A673 (cell line): ENCODE measurements around the gene FXN. TPM values are rescaled to one million over a fixed set of nuclear protein-coding genes. Genes with fewer than 3 reads are reported as not detected.
A peak's percentile ranks its signal among the peaks of the same experiment; 100 is the strongest.
"Not testable (repeated sequence)": the region's sequence is repeated elsewhere in the genome, so short reads cannot be mapped to it uniquely, and the experiment has no call there.

ENCODE experiments used
- Bru-seq: library from RNA; stranded (reverse); fragments of 400-500 nt; gene quantifications from one replicate; lab custom pipeline; 2021; lab: Mats Ljungman, UMichigan
- BruChase-seq, 2 experiments: library from RNA; stranded (reverse); fragments of 400-500 nt; gene quantifications; one replicate each; lab custom pipeline; 2021; lab: Mats Ljungman, UMichigan
- BruUV-seq: library from RNA; stranded (reverse); fragments of 400-500 nt; replicated peaks from 2 replicates; lab custom pipeline; 2021; lab: Mats Ljungman, UMichigan
- CTCF ChIA-PET: fragments of 300-600 bp; sonication (Branson Sonifier 250); formaldehyde crosslinking; loops from one replicate; lab custom pipeline; 2022; ENCODE audit warnings: antibody characterized with exemption; lab: Charles Lee
- POLR2A ChIA-PET: fragments of 300-600 bp; sonication (Branson Sonifier 250); formaldehyde crosslinking; loops from one replicate; lab custom pipeline; 2022; ENCODE audit warnings: antibody characterized with exemption; ENCODE audit not compliant: low non-redundant PET; lab: Charles Lee
- DNase-seq: peaks from one replicate; pipeline ENCODE4 v3.0.0-alpha.2; 2015; ENCODE audit warnings: low spot score
- H3K27ac ChIP-seq: fragments of 200-600 bp; sonication (generic); 2 replicates; pipeline ENCODE4 v1.5.1; 2016; ENCODE audit warnings: mixed run types, low read depth, mild to moderate bottlenecking, mixed read lengths, antibody characterized with exemption, low read length; ENCODE audit not compliant: poor library complexity, severe bottlenecking
- H3K27me3 ChIP-seq: fragments of 200-600 bp; sonication (generic); replicated peaks from 2 replicates; pipeline ENCODE4 v1.6.1; 2017; ENCODE audit warnings: mixed run types, low read depth, mild to moderate bottlenecking, mixed read lengths, antibody characterized with exemption, low read length; ENCODE audit not compliant: insufficient read depth, poor library complexity
- H3K36me3 ChIP-seq: fragments of 200-600 bp; sonication (generic); 2 replicates; pipeline ENCODE4 v1.6.1; 2016; ENCODE audit warnings: mixed run types, mild to moderate bottlenecking, mixed read lengths, antibody characterized with exemption, low read length; ENCODE audit not compliant: insufficient read depth, poor library complexity, severe bottlenecking
- H3K4me1 ChIP-seq: fragments of 200-600 bp; sonication (generic); 2 replicates; pipeline ENCODE4 v1.6.1; 2017; ENCODE audit warnings: mixed run types, mild to moderate bottlenecking, mixed read lengths, antibody characterized with exemption, low read length; ENCODE audit not compliant: insufficient read depth, poor library complexity, severe bottlenecking
- H3K4me3 ChIP-seq: fragments of 200-600 bp; sonication (generic); 2 replicates; pipeline ENCODE4 v1.5.1; 2016; ENCODE audit warnings: low read depth, mixed run types, mild to moderate bottlenecking, mixed read lengths, low read length; ENCODE audit not compliant: poor library complexity, severe bottlenecking
- H3K9me3 ChIP-seq: fragments of 200-600 bp; sonication (generic); 2 replicates; pipeline ENCODE4 v1.6.1; 2016; ENCODE audit warnings: mixed run types, low read depth, mild to moderate bottlenecking, mixed read lengths, antibody characterized with exemption, low read length; ENCODE audit not compliant: poor library complexity, severe bottlenecking
- CTCF ChIP-seq: fragments of 300-800, 200-600 bp; sonication (generic); conservative IDR thresholded peaks from 2 replicates; pipeline ENCODE4 v1.5.1; 2017; ENCODE audit warnings: low read depth, mild to moderate bottlenecking, antibody characterized with exemption, low read length, moderate library complexity, mixed read lengths
- EZH2 ChIP-seq: fragments of 200-600 bp; sonication (generic); IDR thresholded peaks from 2 replicates; pipeline ENCODE4 v1.6.1; 2017; ENCODE audit warnings: borderline replicate concordance, low read depth, mild to moderate bottlenecking, mixed read lengths, antibody characterized with exemption, low read length; ENCODE audit not compliant: poor library complexity, severe bottlenecking
- intact Hi-C: fragments of 100-400 bp; cut with micrococcal nuclease; formaldehyde crosslinking; loops from one replicate; pipeline ENCODE4 v1.10.0; 2022; ENCODE audit not compliant: unreplicated experiment
- long read RNA-seq: library from polyadenylated mRNA; stranded (forward); transcript quantifications from one replicate; pipeline ENCODE4 v2.0.0, GENCODE V29; 2022
- total RNA-seq: library from RNA; stranded (reverse); gene quantifications from 2 replicates; pipeline ENCODE4 v1.2.3, GENCODE V29; 2021

FXN gene
- total RNA-seq, result 20.8 and 23.2 TPM in 2 replicates
- percentile 67 among the genes with signal in this experiment for Bru-seq, nascent RNA
- percentile 73 among the genes with signal in this experiment for BruChase-seq, experiment 1, labeled RNA remaining after a 2-hour chase
- BruChase-seq, experiment 2, labeled RNA remaining after a 6-hour chase, result percentile 89 among the genes with signal in this experiment
- long read RNA-seq, full-length matches to known transcripts, result 49 of 52 reads
- long read RNA-seq, partial matches to known transcripts, result 1 of 52 reads
- long read RNA-seq, other reads (novel, unspliced or antisense), result 2 of 52 reads

- peak within 1 kb of the TSS; percentile 72 for H3K27ac ChIP-seq
- H3K4me1 ChIP-seq, result no peaks in the 10 kb centered on the region
- ChIA-PET CTCF (interaction anchor here (0.5 to 1.1 kb wide), 4 partner anchors 123 to 464 kb away, joined by 3 to 8 read pairs (median 4); no protein-coding TSS in a partner anchor), POLR2A (interaction anchor here (0.7 kb wide), 1 partner anchor 122 kb away, joined by 3 read pairs; no protein-coding TSS in a partner anchor)
- peak within 1 kb of the TSS; percentile 57 for H3K4me3 ChIP-seq
- BruUV-seq, result no TSS peak
- H3K9me3 ChIP-seq, result no peaks in the 10 kb centered on the region
- TF ChIP-seq CTCF, result peak; percentile 93
- no peak for TF ChIP-seq EZH2
- no peaks in the 10 kb centered on the region for H3K27me3 ChIP-seq
- H3K36me3 ChIP-seq, result no peaks in the 10 kb centered on the region
- DNase-seq, result peak; percentile 85
- intact Hi-C loops, result loop anchor here (5.0 kb wide), 3 partner anchors 142 to 897 kb away; no protein-coding TSS in a partner anchor
Observed at GRCh38 chr9:69035438-69036308, at the start of gene FXN. FXN (plus strand) TSS chr9:69035752; CDS start chr9:69035783, 31 bp downstream.

DNA sequence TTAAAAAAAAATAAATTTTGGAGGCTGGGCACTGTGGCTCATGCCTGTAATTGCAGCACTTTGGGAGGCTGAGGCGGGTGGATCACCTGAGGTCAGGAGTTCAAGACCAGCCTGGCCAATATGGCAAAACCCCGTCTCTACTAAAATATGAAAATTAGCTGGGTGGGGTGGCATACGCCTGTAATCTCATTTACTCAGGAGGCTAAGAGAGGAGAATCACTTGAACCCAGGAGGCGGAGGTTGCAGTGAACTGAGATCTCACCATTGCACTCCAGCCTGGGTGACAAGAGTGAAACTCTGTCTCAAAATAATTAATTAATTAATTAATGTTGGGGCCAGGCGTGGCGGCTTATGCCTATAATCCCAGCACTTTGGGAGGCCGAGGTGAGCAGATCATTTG lies 48.6 kb upstream of the FXN start:
- BruUV-seq, H3K9me3 ChIP-seq, H3K36me3 ChIP-seq, CTCF ChIA-PET, H3K4me3 ChIP-seq, H3K27me3 ChIP-seq, H3K27ac ChIP-seq, intact Hi-C loops, H3K4me1 ChIP-seq, POLR2A ChIA-PET, DNase-seq: not testable (repeated sequence)

GRCh38 chr9:68991457-68991856 lies 44.1 kb upstream of the FXN start:
- Histone ChIP-seq H3K4me1 (no peaks in the 10 kb centered on the region), H3K27me3 (peaks cover 6% of the 10 kb centered on the region), H3K36me3 (no peaks in the 10 kb centered on the region), H3K4me3 (no peak overlapping the region), H3K9me3 (no peaks in the 10 kb centered on the region), H3K27ac (no peak overlapping the region)
- intact Hi-C loops, result no loop called here
- no peak for DNase-seq
- no peak for TF ChIP-seq EZH2
- TF ChIP-seq CTCF, result no peak
- ChIA-PET POLR2A (no interaction called here), CTCF (no interaction called here)
- no TSS peak for BruUV-seq
